A673 (cell line): ENCODE data around the gene SERPINA10.

Experiments used
- EZH2 ChIP-seq: fragments of 200-600 bp; sonication (generic); IDR thresholded peaks from 2 replicates; pipeline ENCODE4 v1.6.1; 2017; ENCODE audit warnings: borderline replicate concordance, low read depth, mild to moderate bottlenecking, mixed read lengths, antibody characterized with exemption, low read length; ENCODE audit not compliant: poor library complexity, severe bottlenecking
- TF ChIP-seq, protein P1 (sequence below): fragments of 300-800, 200-600 bp; sonication (generic); conservative IDR thresholded peaks from 2 replicates; pipeline ENCODE4 v1.5.1; 2017; ENCODE audit warnings: low read depth, mild to moderate bottlenecking, antibody characterized with exemption, low read length, moderate library complexity, mixed read lengths

DNA sequence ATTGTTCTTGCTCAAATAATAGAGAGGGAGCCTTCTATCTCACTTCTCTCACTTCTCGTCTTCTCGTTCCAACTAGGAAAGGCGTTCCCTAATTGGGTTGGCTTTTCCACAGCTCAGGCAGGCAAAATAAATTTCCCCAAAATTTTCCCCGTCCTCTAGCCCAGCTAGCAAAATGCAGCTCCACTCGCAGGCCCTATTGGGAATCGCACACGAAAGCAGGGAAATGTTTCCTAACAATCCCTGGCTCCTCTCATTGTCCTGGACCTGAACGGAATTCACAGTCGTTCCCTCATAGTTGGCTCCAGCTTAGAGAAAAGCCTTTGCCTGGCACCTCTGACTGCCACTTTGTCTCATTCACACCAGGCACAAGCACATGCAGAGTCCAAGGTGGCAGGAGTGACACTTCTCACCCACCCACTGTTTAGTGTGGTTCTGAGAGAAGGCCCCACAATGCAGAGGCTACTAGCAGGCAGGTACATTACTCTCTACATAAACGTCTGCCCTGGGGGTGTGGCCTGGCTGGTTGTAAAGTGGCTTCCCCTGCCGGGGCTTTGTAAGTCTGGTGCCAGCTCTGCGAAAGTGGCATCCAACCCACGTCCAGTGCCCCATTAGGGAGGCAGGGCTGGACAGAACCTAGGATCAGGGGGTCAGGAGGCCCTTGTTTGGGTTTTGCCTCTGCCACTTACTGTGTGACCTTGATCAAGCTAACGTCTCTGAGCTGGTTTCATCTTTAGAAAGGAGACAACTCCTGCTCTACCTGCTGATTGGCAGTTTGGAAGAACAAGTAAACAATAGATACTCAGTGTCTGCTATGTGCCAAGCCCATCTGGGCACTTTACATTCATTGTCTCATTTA is 4.2 kb downstream of the SERPINA10 start:
- TF ChIP-seq, protein P1, sequence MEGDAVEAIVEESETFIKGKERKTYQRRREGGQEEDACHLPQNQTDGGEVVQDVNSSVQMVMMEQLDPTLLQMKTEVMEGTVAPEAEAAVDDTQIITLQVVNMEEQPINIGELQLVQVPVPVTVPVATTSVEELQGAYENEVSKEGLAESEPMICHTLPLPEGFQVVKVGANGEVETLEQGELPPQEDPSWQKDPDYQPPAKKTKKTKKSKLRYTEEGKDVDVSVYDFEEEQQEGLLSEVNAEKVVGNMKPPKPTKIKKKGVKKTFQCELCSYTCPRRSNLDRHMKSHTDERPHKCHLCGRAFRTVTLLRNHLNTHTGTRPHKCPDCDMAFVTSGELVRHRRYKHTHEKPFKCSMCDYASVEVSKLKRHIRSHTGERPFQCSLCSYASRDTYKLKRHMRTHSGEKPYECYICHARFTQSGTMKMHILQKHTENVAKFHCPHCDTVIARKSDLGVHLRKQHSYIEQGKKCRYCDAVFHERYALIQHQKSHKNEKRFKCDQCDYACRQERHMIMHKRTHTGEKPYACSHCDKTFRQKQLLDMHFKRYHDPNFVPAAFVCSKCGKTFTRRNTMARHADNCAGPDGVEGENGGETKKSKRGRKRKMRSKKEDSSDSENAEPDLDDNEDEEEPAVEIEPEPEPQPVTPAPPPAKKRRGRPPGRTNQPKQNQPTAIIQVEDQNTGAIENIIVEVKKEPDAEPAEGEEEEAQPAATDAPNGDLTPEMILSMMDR, result no peak
- TF ChIP-seq EZH2, result no peak
